GM18505 (cell line): ENCODE results near the gene INPP4A.
"Not testable (repeated sequence)": the region's sequence is repeated elsewhere in the genome, so short reads cannot be mapped to it uniquely, and the experiment has no call there.

Source experiments
- ATAC-seq: cut with Tn5 transposase; IDR thresholded peaks from one replicate; pipeline ENCODE4 v1.9.1; 2021; ENCODE audit not compliant: unreplicated experiment
- POLR2A ChIP-seq: IDR thresholded peaks from 4 replicates; pipeline ENCODE4 v1.6.1; 2011; ENCODE audit warnings: borderline replicate concordance; ENCODE audit not compliant: insufficient read depth, insufficient read length; ENCODE audit errors: extremely low read depth

Gene INPP4A

DNA sequence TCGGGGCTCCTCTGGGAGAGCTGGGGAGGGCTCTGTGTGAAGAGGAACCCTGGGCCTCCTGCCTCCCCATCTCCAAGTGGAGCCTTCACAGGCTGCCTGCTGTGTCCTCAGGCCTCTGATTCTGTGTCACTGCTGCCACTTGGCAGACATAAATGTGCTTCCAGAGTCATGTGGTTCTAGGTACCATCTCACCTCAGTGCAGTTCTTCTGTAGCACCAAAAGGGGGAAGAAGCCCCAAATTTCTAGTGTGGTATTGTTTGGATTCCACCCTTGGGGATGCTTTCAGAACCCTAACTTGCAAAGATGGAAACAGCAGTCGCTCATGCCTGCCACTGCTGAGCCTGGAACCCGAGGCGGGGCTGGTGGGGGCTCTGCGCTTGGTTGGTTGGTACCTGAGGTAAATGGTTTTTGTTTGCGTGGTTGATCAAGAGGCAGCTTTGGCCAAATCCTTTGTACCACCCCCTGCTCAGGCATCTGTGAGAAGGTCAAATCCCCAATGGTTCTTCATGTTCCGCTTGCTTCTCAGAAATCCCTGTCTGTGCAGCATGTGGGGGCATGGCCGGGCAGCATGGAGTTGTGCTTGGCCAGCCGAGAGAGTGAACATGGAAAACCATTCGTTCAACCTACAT is 136.1 kb downstream of the INPP4A start:
- ATAC-seq: no peak
- TF ChIP-seq POLR2A: no peak

DNA sequence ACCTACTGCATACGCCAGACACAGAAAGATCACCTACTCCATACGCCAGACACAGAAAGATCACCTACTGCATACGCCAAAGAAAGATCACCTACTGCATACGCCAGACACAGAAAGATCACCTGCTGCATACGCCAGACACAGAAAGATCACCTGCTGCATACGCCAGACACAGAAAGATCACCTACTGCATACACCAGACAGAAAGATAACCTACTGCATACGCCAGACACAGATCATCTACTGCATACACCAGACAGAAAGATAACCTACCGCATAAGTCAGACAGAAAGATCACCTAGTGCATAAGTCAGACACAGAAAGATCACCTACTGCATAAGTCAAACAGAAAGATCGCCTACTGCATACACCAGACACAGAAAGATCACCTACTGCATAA is 137.9 kb downstream of the INPP4A start:
- no peak for ATAC-seq
- no peak for TF ChIP-seq POLR2A

DNA sequence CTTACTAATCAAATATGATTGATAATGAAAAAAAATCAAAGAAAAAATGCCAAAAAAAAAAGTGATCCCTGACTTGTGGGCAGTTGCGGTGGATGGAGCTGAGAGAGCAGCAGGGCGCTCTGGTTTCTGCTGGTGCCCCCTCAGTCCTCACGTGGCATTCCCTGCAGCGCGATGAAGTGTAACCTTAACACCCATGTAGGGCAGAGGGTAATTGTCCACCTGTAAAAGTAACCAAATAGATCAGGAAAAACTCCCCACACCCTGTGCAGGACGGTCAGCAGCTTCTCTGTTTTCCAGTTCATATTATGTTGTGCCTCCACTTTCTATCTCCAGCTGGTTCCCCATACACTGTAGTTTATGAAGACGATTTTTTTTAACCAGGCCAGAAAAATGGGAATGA is 138.6 kb downstream of the INPP4A start:
- TF ChIP-seq POLR2A: no peak

GRCh38 chr2:98583816-98584618 is 139.4 kb downstream of the INPP4A start:
- TF ChIP-seq POLR2A: no peak
- no peak for ATAC-seq

More for the DNA sequence above, 138.6 kb downstream of the INPP4A start:
- no peak for ATAC-seq

- ATAC-seq: no peak
- TF ChIP-seq POLR2A: no peak
These were observed 140.7 kb downstream of the INPP4A start for GRCh38 chr2:98585386-98585785.

DNA sequence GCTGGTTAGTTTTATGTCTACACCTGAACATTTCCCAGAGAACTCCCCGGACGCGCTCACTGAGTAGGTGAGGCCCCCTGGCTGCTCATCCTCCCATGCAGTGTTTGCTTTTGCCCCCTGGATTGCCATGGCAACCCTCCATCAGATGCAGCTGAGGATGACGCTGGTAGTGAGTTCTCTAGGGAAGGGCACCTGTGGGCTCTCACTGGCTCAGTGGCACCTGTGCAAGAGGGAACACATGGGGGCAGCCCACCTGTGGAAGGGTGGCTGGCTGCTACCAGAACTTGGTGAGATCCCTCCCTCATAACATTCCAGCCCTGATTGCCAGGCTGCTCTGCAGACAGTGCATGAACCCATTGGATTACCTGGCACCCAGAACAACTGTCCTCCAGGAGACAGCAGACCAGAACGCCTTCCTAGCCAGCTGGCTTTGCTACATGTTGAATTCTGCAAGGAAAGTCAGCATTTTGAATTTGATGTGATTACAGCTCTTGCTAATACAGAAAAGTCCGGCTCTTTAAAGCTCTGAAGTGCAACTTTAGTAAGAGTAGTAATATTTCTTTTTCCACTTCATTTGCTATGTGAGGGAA is 142.0 kb downstream of the INPP4A start:
- no peak for ATAC-seq
- no peak for TF ChIP-seq POLR2A

- no peak for TF ChIP-seq POLR2A
- ATAC-seq: no peak
These were observed 144.3 kb downstream of the INPP4A start for GRCh38 chr2:98588880-98589431.

- TF ChIP-seq POLR2A: no peak
- ATAC-seq: no peak
These were observed 144.8 kb downstream of the INPP4A start for GRCh38 chr2:98589489-98589888.

GRCh38 chr2:98592565-98592964 is 147.9 kb downstream of the INPP4A start:
- TF ChIP-seq POLR2A: no peak
- no peak for ATAC-seq

- ATAC-seq: not testable (repeated sequence)
These were observed 150.0 kb downstream of the INPP4A start for GRCh38 chr2:98594665-98595064.

DNA sequence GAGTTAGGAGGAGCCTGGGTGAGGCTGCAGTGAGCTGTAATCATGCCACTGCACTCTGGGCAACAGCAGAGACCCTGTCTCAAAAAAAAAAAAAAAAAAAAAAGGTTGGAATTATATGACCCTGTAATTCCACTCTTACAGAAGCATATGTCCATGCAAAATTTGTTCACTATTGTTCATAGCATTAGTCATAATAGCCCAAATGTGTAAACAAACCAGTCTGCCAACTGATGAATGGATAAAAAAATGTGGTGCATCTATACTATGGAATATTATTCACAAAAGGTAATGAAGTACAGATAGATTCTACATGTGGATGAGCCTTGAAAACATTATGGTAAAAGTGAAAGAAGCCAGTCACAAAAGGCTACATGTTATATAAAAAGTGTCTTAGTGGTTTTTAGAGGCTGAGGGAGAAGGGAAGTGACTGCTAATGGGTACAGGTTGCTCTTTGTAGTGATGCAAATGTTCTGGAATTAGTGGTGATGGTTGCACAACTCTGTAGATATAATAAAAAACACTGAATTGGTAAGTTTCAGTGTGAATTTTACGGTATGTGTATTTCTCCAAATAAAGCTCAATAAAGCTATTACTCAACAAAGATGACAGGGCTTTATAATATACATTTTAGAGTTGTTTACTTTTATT is 154.2 kb downstream of the INPP4A start:
- no peak for ATAC-seq
- no peak for TF ChIP-seq POLR2A

GRCh38 chr2:98601532-98602132 is 157.0 kb downstream of the INPP4A start:
- no peak for TF ChIP-seq POLR2A
- ATAC-seq: no peak

GRCh38 chr2:98604547-98604946 is 159.9 kb downstream of the INPP4A start:
- ATAC-seq: no peak
- TF ChIP-seq POLR2A: no peak

DNA sequence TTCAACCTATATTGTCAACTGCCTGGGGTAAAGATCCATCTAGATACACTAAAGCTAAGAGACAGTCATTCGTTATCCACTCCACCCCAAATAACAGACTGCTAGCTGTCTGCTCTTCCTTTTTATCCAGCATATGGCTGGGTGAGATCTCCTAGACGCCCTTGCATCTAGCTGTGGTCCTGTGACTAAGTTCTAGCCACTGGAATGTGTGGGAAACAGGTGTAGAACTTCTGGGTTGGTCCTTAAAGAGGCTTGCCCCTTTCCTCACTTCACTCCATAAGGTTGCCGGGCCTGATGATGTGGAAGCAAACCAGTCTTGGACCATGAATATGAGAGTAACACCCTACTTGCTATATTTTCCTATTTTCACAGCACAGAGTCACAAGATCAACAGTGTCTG is 160.4 kb downstream of the INPP4A start:
- no peak for ATAC-seq
- no peak for TF ChIP-seq POLR2A

DNA sequence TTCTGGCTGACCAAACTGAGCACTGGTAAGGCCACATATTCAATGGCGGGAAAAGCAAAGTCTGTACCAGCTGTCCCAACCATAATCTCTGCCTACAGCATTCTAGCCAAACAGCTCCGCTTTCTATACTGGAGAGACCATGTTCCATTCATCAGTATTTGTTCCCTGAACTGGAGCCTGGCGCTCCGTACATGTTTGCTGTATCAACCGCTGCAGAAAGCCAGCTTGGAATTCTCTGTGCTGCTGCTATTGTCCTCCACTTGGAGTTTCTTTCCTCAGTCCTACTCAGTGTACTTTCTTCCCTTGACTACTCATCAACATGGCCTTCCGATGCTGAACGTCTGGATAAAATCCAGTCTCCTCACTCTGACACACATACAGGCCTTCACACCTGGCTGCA is 161.8 kb downstream of the INPP4A start:
- ATAC-seq: no peak
- no peak for TF ChIP-seq POLR2A
